GM12891 (cell line): ENCODE data around the gene DBNDD2.

ENCODE experiments used
- DNase-seq: peaks from one replicate; pipeline ENCODE4 v3.0.0; 2011; ENCODE audit warnings: low spot score; ENCODE audit not compliant: insufficient read length
- FAIRE-seq: peaks from 2 replicates; lab custom pipeline; 2011; peaks lifted over from hg19 to GRCh38; lab: Jason Lieb, UNC
- PAX5 ChIP-seq: IDR thresholded peaks from 2 replicates; pipeline ENCODE4 v1.6.1; 2011; ENCODE audit warnings: low read length, moderate library complexity, mild to moderate bottlenecking; ENCODE audit not compliant: insufficient read depth, severe bottlenecking
- POLR2A ChIP-seq: IDR thresholded peaks from 2 replicates; pipeline ENCODE4 v1.6.1; 2011; ENCODE audit warnings: low read depth, low read length, control low read depth
- POLR2AphosphoS5 ChIP-seq: IDR thresholded peaks from 2 replicates; pipeline ENCODE4 v1.6.1; 2011; ENCODE audit warnings: low read depth, low read length, control low read depth
- POU2F2 ChIP-seq: IDR thresholded peaks from 2 replicates; pipeline ENCODE4 v1.6.1; 2011; ENCODE audit warnings: low read depth, mild to moderate bottlenecking, control low read depth, low read length, moderate library complexity
- SPI1 ChIP-seq: IDR thresholded peaks from 2 replicates; pipeline ENCODE4 v1.6.1; 2011; ENCODE audit warnings: low read depth, low read length, control low read depth
- TAF1 ChIP-seq: IDR thresholded peaks from 2 replicates; pipeline ENCODE4 v1.6.1; 2011; ENCODE audit warnings: low read depth, low read length, control low read depth

Gene DBNDD2

DNA sequence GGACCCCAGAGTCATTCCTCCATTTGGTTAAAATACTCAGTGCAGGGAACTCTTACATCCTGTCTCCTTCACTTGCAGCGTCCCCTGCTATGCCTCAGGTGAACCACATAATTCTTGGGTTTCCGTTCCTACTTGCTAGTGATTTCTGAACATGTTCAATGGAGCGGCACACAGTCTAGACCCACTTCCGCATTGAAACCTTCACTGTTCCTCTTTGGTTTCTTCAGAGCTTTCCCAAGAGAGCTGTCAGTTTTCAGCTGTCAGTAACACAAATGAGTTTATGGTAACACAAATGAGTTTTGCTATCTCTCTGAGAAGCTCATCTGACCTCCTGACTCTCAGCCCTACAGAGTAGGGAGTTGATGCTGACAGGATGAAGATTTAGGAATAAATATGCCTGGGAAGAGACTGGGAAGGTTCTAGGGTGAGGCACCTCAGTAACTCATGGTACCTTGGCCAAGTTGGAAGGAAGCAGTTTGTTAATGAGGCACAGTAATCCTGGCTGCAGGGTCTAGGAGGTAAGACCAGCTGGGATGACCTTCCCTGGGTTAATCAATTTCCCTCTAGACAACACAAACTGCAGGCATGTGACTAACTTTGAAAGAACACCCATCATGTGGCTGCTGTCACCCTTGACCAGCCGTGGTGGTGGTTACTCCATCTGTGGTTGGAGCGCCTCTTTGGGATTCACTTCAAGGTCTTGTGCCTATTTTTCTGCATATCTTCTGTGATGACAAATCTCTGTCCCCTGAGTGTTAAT is 39.7 kb upstream of the DBNDD2 start:
- no peak for TF ChIP-seq TAF1
- peak; percentile 84 for TF ChIP-seq POU2F2
- peak; percentile 91 for TF ChIP-seq PAX5
- peak; percentile 99 for TF ChIP-seq SPI1
- DNase-seq (peak; percentile 67), FAIRE-seq (peak; percentile 90)

DNA sequence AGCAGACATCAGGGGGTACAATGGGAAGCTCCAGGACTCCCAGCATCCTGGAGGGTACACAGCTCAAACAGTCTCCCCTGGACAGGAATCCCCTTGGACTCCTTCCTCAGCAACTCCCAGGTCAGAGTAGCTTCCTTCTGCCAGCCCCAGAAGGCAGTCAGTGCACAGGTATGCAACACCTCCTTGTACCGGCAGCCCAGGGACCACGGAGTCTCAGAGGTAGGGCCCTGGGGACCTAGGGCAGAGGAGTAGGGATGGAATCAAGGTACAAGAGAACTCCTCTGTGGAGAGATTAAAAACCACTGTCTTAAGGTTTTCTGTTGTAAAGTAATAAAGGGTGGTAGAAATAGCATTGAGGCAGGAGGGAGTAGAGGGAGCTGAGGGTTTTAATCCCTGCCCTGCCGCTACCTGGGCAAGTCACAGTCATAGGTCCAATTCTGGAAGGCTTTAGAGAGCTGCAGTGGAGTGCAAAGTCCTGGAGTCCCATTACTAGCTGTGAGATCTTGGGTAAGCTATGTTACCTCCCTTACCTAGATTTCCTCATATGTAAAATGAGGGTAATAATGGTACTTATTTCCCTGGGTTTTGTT is 37.4 kb upstream of the DBNDD2 start:
- no peak for TF ChIP-seq POLR2AphosphoS5
- FAIRE-seq, result no peak
- no peak for DNase-seq

DNA sequence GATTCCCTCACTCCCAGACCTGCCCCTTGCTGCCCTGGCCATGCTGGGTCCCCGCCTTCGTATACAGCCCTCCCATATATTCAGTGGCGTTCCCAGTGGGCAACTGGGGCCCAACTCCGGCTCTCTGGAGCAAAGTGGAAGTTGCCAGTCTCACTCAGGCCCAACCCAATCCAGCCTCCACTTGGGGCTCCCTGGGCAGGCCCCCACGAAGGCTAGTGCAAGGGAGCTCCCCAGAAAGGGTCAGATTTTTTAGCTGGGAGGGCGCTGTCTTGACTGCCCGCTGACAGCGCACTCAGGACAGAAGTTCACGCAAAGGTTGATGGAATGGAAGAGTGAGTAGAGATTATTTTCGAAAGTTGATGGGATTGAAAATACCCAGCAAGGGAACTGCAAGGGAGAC is 35.8 kb upstream of the DBNDD2 start:
- FAIRE-seq (no peak), DNase-seq (no peak)
- no peak for TF ChIP-seq POLR2AphosphoS5
- no peak for TF ChIP-seq PAX5
- TF ChIP-seq POU2F2, result no peak
- TF ChIP-seq SPI1, result no peak

DNA sequence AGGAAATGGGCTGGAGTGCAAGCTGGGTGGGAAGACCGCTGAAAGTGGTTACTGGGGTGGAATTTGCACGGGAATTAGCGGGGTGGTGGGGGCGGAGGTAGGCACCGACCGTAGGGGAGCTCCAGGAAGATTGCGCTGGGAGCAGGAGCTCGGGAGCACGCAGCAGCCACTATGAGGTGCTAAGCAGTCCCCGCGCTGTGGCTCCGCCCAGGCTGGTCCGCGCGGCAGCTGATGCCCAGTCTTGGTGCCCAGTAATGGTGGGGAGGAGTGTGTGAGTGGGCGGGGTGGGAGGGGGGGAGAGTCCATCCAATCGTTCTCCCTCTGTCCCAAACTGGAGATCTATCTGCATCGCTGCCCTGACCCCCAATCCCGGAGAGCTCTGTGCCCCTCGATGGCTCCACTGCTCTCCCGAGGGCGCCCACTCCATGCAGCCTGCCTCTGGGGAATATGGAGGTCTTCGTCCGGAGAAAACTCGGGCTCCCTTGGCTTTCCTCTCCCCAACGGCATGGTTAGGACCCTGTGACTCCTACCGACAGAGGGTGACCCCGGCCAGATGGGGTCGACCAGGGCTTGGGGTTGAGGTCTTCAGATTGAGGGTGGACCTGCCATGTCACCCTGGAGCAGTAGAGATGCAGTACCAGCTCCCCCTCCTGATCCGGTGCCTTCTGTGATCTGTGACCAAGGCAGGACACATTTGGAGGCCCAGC is 35.3 kb upstream of the DBNDD2 start:
- FAIRE-seq, result no peak
- TF ChIP-seq TAF1, result no peak
- no peak for TF ChIP-seq POLR2AphosphoS5
- TF ChIP-seq POU2F2, result no peak
- no peak for TF ChIP-seq SPI1
- no peak for TF ChIP-seq PAX5
- DNase-seq, result no peak

DNA sequence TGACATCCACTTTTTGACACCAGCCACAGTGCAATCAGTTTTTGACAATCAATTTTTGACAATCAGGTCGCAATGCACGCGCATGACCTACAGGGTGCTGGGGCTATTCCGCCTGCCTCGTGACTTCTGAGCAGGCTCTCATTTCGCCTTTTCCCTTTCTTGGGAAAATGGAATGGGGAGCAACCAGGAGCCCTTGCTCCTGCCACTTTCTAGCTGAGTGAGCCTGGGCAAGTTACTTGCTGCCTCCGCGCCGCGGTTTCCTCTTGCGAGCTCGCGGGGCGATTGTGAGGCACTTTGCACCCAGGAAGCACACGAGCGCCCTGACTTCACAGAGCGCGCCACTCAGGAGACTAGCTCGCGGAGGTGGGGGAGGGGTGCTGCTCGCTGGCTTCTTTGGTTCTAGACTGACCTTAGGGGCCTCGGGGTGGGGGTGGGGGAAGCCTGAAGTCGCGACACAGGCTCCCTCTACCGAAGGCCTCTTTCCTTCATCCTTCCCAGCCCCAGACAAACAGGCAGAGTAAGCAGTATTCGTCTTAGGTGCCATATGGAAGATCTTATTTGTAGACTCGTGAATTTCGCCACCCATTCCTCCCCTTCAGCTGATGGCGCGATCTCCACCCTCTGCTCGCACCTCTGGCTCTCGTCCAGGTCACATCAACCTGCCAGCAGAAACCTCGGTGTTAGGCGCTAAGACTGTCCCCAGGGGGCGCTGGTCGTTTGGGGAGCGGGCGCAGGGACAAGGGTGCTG is 34.6 kb upstream of the DBNDD2 start:
- peak; percentile 85 for FAIRE-seq

DNA sequence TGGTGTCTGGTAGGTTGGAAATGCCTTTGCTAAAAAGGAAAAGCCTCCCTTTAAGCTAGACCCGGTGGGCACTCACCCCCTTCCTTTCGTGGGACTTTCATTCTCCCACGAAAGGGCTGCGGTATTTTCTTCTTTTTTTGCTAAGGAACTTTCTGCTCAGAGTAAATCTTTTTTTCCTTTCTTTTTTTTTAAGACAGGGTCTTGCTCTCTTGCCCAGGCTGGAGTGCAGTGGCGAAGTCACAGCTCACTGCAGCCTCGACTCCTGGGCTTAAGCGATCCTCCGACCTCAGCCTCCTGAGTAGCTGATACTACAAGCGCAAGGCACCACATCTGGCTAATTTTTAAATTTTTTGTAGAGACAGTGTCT is 34.0 kb upstream of the DBNDD2 start:
- TF ChIP-seq POU2F2 (no peak), PAX5 (no peak), TAF1 (no peak), POLR2AphosphoS5 (no peak), POLR2A (no peak), SPI1 (no peak)
- DNase-seq, result no peak
- FAIRE-seq, result no peak

More for the DNA sequence above, 34.6 kb upstream of the DBNDD2 start:
- no peak for TF ChIP-seq POLR2AphosphoS5
- TF ChIP-seq SPI1, result no peak
- no peak for TF ChIP-seq POU2F2
- no peak for TF ChIP-seq POLR2A
- TF ChIP-seq PAX5, result no peak
- TF ChIP-seq TAF1, result no peak
- peak; percentile 70 for DNase-seq

DNA sequence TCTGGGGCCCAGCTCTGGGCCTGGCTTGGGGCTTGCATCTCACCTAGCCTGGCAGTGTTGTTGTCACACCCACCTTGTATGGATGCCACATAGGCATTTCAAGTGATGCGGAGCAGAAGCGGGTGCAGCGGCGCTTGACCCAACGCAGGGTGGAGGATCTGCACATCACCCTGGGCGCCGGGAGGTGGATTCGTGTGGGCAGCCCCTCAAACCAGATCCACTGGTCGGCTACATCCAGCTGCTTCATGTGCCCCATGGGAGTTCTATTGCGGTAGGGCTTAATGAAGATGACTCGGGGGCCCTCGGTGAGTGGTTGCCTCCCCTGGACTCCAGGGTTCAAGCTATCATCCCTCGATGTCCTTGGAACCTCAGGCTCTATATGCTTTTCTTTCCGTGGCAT is 33.1 kb upstream of the DBNDD2 start:
- no peak for DNase-seq
- TF ChIP-seq TAF1, result no peak
- no peak for TF ChIP-seq SPI1
- TF ChIP-seq POU2F2, result no peak
- no peak for TF ChIP-seq POLR2AphosphoS5
- TF ChIP-seq POLR2A, result no peak
- TF ChIP-seq PAX5, result no peak
- no peak for FAIRE-seq

DNA sequence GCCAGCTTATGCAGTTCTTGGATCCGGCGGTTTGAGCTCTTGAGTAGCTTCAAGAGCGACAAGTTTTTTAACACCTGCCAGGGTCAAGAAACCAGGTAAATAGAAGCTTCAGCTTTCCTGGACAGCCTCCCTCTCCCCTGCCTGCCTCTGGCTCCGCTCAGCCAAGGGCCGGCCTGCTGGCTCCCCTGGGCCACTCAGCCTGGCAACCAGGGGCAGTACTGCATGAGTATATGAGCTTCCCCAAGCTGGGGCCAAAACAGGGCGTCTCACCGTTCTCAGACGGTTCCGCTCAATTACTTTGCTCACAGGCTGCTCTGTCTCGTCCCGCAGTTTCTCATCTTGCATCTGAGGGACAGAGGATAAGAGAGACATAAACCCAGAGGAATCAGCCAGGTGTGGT is 30.8 kb upstream of the DBNDD2 start:
- TF ChIP-seq POLR2AphosphoS5 (no peak), PAX5 (no peak), POU2F2 (no peak), SPI1 (no peak), TAF1 (no peak), POLR2A (no peak)
- DNase-seq (no peak), FAIRE-seq (no peak)

DNA sequence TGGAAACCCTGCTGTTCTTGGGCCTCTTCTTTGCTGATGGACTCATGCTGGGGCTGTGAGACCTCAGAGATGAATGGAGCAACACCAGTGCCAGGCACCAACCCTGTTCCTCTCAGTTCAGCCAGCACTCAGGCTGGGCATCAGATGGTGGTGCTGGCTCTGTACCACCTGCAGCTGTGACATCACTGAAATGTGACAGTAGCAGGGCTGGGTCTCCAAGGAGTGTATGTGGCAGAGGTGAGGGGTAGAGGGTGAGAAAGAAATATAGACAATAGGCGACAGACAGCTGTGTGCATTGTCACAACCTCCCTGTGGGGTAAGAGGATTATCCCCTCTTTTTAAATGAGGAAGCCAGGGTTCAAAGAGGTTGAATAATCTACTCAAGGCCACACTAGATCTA is 29.9 kb upstream of the DBNDD2 start, which contains the start of gene TP53TG5:
TSS of gene TP53TG5 (minus strand) at position 135 of the 400 bp plus-strand sequence. CDS start at position 46, 89 bp downstream.
- TF ChIP-seq POU2F2 (no peak), POLR2A (no peak), SPI1 (no peak), PAX5 (no peak)
- DNase-seq, result no peak
- FAIRE-seq, result no peak

DNA sequence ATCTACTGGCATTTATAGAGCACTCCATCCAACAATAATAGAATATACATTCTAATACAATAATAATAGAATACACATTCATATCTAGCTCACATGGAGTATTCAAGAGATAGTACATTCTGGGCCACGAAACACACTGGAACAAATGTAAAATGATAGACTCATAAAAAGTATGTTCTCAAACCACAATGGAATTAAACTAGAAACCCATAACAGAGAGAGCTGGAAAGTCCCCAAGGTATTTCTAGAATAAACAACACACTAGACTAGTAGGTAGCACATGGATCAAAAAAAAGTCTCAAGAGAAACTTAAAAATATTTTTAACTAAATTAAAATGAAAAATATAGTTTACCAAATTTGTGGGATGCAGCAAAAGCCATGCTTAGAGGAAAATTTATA is 20.8 kb upstream of the DBNDD2 start:
- TF ChIP-seq TAF1 (no peak), POLR2AphosphoS5 (no peak), PAX5 (no peak), SPI1 (no peak), POU2F2 (no peak), POLR2A (no peak)
- FAIRE-seq (no peak), DNase-seq (no peak)
